CD14-positive monocyte (primary cell): ENCODE results near the gene ARHGDIA. TPM values are rescaled to one million over a fixed set of nuclear protein-coding genes. Genes with fewer than 3 reads are reported as not detected.

Source experiments
- DNase-seq, 3 donors: peaks; one replicate each; pipeline ENCODE4 v3.0.0-alpha.2; 2011 to 2022
- H2AFZ ChIP-seq: 2 replicates; pipeline ENCODE4 v1.6.0; 2012; ENCODE audit warnings: mild to moderate bottlenecking, low read depth, low read length, inconsistent platforms; ENCODE audit not compliant: insufficient read depth, poor library complexity, severe bottlenecking
- H3K27ac ChIP-seq, 2 donors: 1 replicate in 1 of 2; 2 replicates in 1 of 2; pipeline ENCODE4 v1.5.1; 2012 to 2013; ENCODE audit warnings: low read length in 2 of 2, control low read depth in 1 of 2, inconsistent platforms in 1 of 2, low read depth in 1 of 2, mild to moderate bottlenecking in 1 of 2
- H3K27me3 ChIP-seq, 2 donors: one replicate each; pipeline versions ENCODE4 v1.6.0 to v1.6.1; 2011 to 2013; ENCODE audit warnings: low read length in 2 of 2; ENCODE audit not compliant: control insufficient read depth in 2 of 2, insufficient read depth in 2 of 2
- H3K36me3 ChIP-seq, 2 donors: replicated peaks in 1 of 2; 1 replicate in 1 of 2; 2 replicates in 1 of 2; pipeline versions ENCODE4 v1.5.1 to v1.6.1; 2012 to 2013; ENCODE audit warnings: low read length in 2 of 2, control low read depth in 1 of 2, inconsistent platforms in 1 of 2, mild to moderate bottlenecking in 1 of 2; ENCODE audit not compliant: insufficient read depth in 2 of 2, control insufficient read depth in 1 of 2
- H3K4me1 ChIP-seq, 2 donors: 1 replicate in 1 of 2; 2 replicates in 1 of 2; pipeline versions ENCODE4 v1.5.1 to v1.6.1; 2012 to 2013; ENCODE audit warnings: low read length in 2 of 2, control low read depth in 1 of 2, inconsistent platforms in 1 of 2, mild to moderate bottlenecking in 1 of 2, moderate library complexity in 1 of 2; ENCODE audit not compliant: insufficient read depth in 2 of 2, control insufficient read depth in 1 of 2
- H3K4me2 ChIP-seq: replicated peaks from 2 replicates; pipeline ENCODE3; 2012; ENCODE audit warnings: low read length, moderate library complexity, mild to moderate bottlenecking; ENCODE audit not compliant: poor library complexity, severe bottlenecking; ENCODE audit errors: extremely low read depth
- H3K4me3 ChIP-seq, 3 experiments: fragments of 200-600 bp in 1 of 3; sonication (generic) in 1 of 3; replicated peaks in 1 of 3; 1 replicate in 2 of 3; 2 replicates in 1 of 3; pipeline ENCODE4 v1.5.1; 2011 to 2013; ENCODE audit warnings: low read length in 3 of 3, mild to moderate bottlenecking in 3 of 3, control low read depth in 2 of 3, low read depth in 2 of 3, inconsistent platforms in 1 of 3, moderate library complexity in 1 of 3
- H3K79me2 ChIP-seq: 2 replicates; pipeline ENCODE4 v1.6.0; 2012; ENCODE audit warnings: mild to moderate bottlenecking, control low read depth, inconsistent platforms, low read length, moderate library complexity; ENCODE audit not compliant: insufficient read depth
- H3K9ac ChIP-seq: 2 replicates; pipeline ENCODE4 v1.6.0; 2017; ENCODE audit warnings: low read length, mild to moderate bottlenecking; ENCODE audit not compliant: insufficient read depth, poor library complexity, severe bottlenecking
- H3K9me3 ChIP-seq, 2 donors: replicated peaks in 1 of 2; 1 replicate in 1 of 2; 2 replicates in 1 of 2; pipeline versions ENCODE4 v1.5.1 to v1.6.1; 2012 to 2013; ENCODE audit warnings: low read length in 2 of 2, control low read depth in 1 of 2; ENCODE audit not compliant: control insufficient read depth in 1 of 2, insufficient read depth in 1 of 2
- H4K20me1 ChIP-seq: 2 replicates; pipeline ENCODE4 v1.6.0; 2012; ENCODE audit warnings: mild to moderate bottlenecking, low read length, control low read depth, moderate library complexity; ENCODE audit not compliant: insufficient read depth
- H3K27ac Mint-ChIP-seq, 7 donors: one replicate each; pipeline ENCODE4 v1.8.0; 2020; ENCODE audit warnings: mild to moderate bottlenecking in 7 of 7, mixed read lengths in 7 of 7, moderate library complexity in 6 of 7, inconsistent platforms in 2 of 7
- H3K27me3 Mint-ChIP-seq, 3 donors: one replicate each; pipeline ENCODE4 v1.8.0; 2021 to 2022; ENCODE audit warnings: low read depth in 3 of 3, mild to moderate bottlenecking in 3 of 3, mixed read lengths in 3 of 3, moderate library complexity in 3 of 3, inconsistent platforms in 1 of 3
- H3K36me3 Mint-ChIP-seq, 2 donors: one replicate each; pipeline ENCODE4 v1.8.0; 2020; ENCODE audit warnings: mixed read lengths in 2 of 2, inconsistent platforms in 1 of 2, mild to moderate bottlenecking in 1 of 2
- H3K4me1 Mint-ChIP-seq: one replicate; pipeline ENCODE4 v1.8.0; 2020; ENCODE audit warnings: mild to moderate bottlenecking, mixed read lengths
- H3K4me3 Mint-ChIP-seq, 2 donors: one replicate each; pipeline ENCODE4 v1.8.0; 2020; ENCODE audit warnings: mild to moderate bottlenecking in 2 of 2, mixed read lengths in 2 of 2, moderate library complexity in 1 of 2
- H3K9me3 Mint-ChIP-seq, 7 donors: one replicate each; pipeline ENCODE4 v1.8.0; 2020 to 2022; ENCODE audit warnings: mixed read lengths in 7 of 7, mild to moderate bottlenecking in 6 of 7, moderate library complexity in 6 of 7, inconsistent platforms in 2 of 7
- CTCF ChIP-seq: fragments of 200-600 bp; IDR thresholded peaks from one replicate; pipeline ENCODE4 v1.8.0; 2022; ENCODE audit warnings: antibody characterized with exemption, mild to moderate bottlenecking
- WGBS: methylation state at CpG from one replicate; pipeline ENCODE4 v1.1.5; 2013; ENCODE audit warnings: missing lambda C conversion rate; ENCODE audit not compliant: insufficient coverage; 5-methylcytosine and 5-hydroxymethylcytosine counted together
- intact Hi-C, 2 donors: fragments of 100-400 bp; cut with micrococcal nuclease; formaldehyde crosslinking; loops; one replicate each; pipeline versions ENCODE4 v1.15.0 to v1.15.1; 2023
- polyA plus RNA-seq, 3 donors: library from polyadenylated mRNA; depleted of rRNA in 1 of 3; unstranded in 2 of 3; stranded (reverse) in 1 of 3; fragments of 300-500 nt in 2 of 3; fragments of >200 nt in 1 of 3; fragmentation: Illumina TruSeq in 2 of 3; gene quantifications; 1 replicate in 2 of 3; 2 replicates in 1 of 3; pipeline ENCODE4 v1.2.3, GENCODE V29; 2012 to 2021

Gene ARHGDIA
- polyA plus RNA-seq, 3 donors: 86.3 to 477 (median 97.2) TPM

DNA sequence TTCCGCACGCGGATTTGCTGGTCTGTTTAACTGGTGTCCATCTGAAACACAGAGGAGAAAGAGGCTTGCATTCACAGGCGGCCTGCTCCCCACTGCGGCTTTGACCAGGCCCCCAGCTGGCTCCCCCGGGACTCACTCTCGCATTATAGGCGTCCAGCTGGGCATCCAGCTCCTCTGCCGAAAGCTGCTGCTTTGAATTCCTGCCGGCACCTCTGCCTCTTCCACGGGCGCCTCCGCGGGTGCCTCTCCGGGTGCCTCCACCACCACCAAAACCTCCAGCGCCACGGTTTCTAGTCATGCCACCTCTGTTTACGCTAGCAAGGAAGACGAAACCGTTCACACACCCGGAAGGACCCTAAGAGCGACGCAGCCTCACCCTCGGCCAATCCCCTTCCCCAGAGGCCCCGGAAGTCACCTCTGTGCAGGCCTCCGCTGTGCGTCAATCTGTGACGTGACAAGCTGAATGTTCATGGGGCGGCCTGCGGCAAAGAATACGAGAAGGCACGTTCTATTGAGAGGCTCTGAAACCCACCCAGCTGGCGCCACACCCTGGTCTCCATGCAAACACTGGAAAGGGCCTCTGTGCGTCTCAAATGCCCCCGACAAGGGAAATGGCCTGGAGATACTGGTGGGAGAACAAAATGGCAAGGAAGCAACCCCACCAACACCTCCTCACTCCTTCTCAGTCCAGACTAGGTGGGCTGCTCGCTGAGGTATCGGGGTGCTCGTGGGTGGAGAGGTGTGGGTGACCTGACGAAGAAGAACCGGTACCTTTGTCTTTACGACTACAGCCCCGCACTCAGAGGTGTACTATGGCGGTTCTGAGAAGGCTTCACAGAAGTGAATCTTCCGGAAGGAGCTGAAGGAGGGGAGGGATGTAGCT, 17.2 kb upstream of the ARHGDIA start:
- Mint-ChIP-seq H3K27me3 (peaks cover 0 to 2% (median 0%) of the 10 kb centered on the region in 3 donors), H3K27ac (peak overlapping the region in 2 of 7 donors; percentile 12 to 75), H3K4me1 (peaks cover 15% of the 10 kb centered on the region), H3K9me3 (no peaks in the 10 kb centered on the region), H3K36me3 (peaks cover 49 to 71% of the 10 kb centered on the region in 2 donors), H3K4me3 (no peak overlapping the region)
- DNase-seq: no peak
- H4K20me1 ChIP-seq: peaks cover 38% of the 10 kb centered on the region
- peaks cover 62% of the 10 kb centered on the region for H3K79me2 ChIP-seq
- no peak overlapping the region for H3K27ac ChIP-seq
- H3K4me3 ChIP-seq: no peak overlapping the region
- peaks cover 60 to 67% of the 10 kb centered on the region in 2 donors for H3K36me3 ChIP-seq
- intact Hi-C loops: no loop called here
- H2AFZ ChIP-seq: no peak overlapping the region
- H3K4me1 ChIP-seq: peaks cover 16 to 25% of the 10 kb centered on the region in 2 donors
- H3K4me2 ChIP-seq: no peak overlapping the region
- TF ChIP-seq CTCF: no peak
- WGBS: 97% methylated on average over 32 of the region's 44 CpGs
- H3K9me3 ChIP-seq: no peaks in the 10 kb centered on the region
- H3K9ac ChIP-seq: no peak overlapping the region
- H3K27me3 ChIP-seq: no peaks in the 10 kb centered on the region

DNA sequence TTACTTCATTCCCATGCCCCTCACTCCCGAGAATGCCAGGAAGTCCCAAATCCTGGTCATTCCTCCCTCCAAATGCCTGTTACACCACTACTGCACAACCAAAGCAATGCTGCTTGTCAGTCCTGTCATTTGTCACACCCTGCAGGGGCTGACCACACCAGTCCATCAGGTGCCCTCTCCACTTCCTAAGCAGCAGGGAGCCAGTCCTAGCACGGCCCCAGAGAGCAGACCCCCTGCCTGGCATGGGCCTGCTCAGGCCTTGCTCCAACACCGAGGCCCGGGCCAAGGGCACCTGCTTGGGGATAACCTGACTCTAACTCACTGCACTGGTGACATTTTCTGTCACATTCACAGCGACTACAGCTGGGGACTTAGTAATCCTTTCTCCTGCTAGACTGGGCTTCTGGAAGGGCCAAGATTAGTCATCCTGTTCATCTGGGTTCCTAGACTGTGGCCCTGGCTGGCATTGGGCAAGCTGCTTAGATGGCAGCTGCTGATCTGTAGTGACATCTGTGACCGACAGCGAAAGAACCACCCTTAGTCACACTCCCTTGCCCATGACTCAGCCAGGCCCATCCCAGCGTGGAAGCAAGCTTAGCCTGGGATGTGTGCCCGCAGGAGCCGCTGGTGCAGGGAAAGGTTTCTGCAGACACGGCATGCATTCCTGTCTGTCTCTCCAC, 14.9 kb upstream of the ARHGDIA start:
- TF ChIP-seq CTCF: no peak
- Mint-ChIP-seq H3K4me3 (no peak overlapping the region), H3K4me1 (peaks cover 8% of the 10 kb centered on the region), H3K9me3 (no peaks in the 10 kb centered on the region), H3K36me3 (peaks cover 57 to 89% of the 10 kb centered on the region in 2 donors), H3K27me3 (peaks cover 0 to 3% (median 0%) of the 10 kb centered on the region in 3 donors), H3K27ac (peak overlapping the region in 3 of 7 donors; percentile 29 to 66 (median 45))
- Histone ChIP-seq H3K36me3 (peaks cover 66 to 76% of the 10 kb centered on the region in 2 donors), H3K9ac (no peak overlapping the region), H3K4me2 (no peak overlapping the region), H3K4me3 (no peak overlapping the region), H3K9me3 (no peaks in the 10 kb centered on the region), H3K4me1 (peaks cover 9 to 12% of the 10 kb centered on the region in 2 donors), H2AFZ (no peak overlapping the region), H3K79me2 (peaks cover 47% of the 10 kb centered on the region), H3K27me3 (no peaks in the 10 kb centered on the region), H3K27ac (peak overlapping the region in 1 of 2 donors; percentile 31), H4K20me1 (peaks cover 38% of the 10 kb centered on the region)
- intact Hi-C loops: no loop called here
- DNase-seq: peak in 1 of 3 donors; percentile 55
- 96% methylated on average over 11 of the region's 11 CpGs for WGBS
